Activated naive CD8-positive, alpha-beta T cell (primary cell): Measurements from ENCODE around the gene FOXN3.
"Not testable (repeated sequence)": the region's sequence is repeated elsewhere in the genome, so short reads cannot be mapped to it uniquely, and the experiment has no call there.

Experiments
- H3K27ac Mint-ChIP-seq: one replicate; pipeline ENCODE4 v1.8.0; 2021; ENCODE audit warnings: mixed read lengths
- H3K27me3 Mint-ChIP-seq: one replicate; pipeline ENCODE4 v1.8.0; 2021; ENCODE audit warnings: mixed read lengths
- H3K36me3 Mint-ChIP-seq: one replicate; pipeline ENCODE4 v1.8.0; 2021; ENCODE audit warnings: mixed read lengths
- H3K4me1 Mint-ChIP-seq: one replicate; pipeline ENCODE4 v1.8.0; 2021; ENCODE audit warnings: low read depth, mixed read lengths
- H3K4me3 Mint-ChIP-seq: one replicate; pipeline ENCODE4 v1.8.0; 2021; ENCODE audit warnings: mild to moderate bottlenecking, mixed read lengths
- H3K9me3 Mint-ChIP-seq: one replicate; pipeline ENCODE4 v1.8.0; 2021; ENCODE audit warnings: low read depth, mixed read lengths

The FOXN3 gene

GRCh38 chr14:89136587-89136986 lies 280.4 kb downstream of the FOXN3 start:
- H3K4me1 Mint-ChIP-seq, result peaks cover 8% of the 10 kb centered on the region

GRCh38 chr14:89134640-89135039 lies 282.4 kb downstream of the FOXN3 start:
- Mint-ChIP-seq H3K27ac (no peak overlapping the region), H3K4me1 (no peaks in the 10 kb centered on the region), H3K4me3 (no peak overlapping the region), H3K27me3 (no peaks in the 10 kb centered on the region), H3K9me3 (peaks cover 15% of the 10 kb centered on the region), H3K36me3 (peaks cover 8% of the 10 kb centered on the region)

More at GRCh38 chr14:89136587-89136986, 280.4 kb downstream of the FOXN3 start:
- no peak overlapping the region for H3K27ac Mint-ChIP-seq
- H3K27me3 Mint-ChIP-seq, result peaks cover 1% of the 10 kb centered on the region
- peaks cover 8% of the 10 kb centered on the region for H3K36me3 Mint-ChIP-seq
- H3K9me3 Mint-ChIP-seq, result peaks cover 15% of the 10 kb centered on the region
- H3K4me3 Mint-ChIP-seq, result no peak overlapping the region

GRCh38 chr14:89131004-89131750 lies 285.9 kb downstream of the FOXN3 start:
- no peak overlapping the region for H3K27ac Mint-ChIP-seq

GRCh38 chr14:89129570-89129969 lies 287.5 kb downstream of the FOXN3 start:
- Mint-ChIP-seq H3K27me3 (no peaks in the 10 kb centered on the region), H3K9me3 (no peaks in the 10 kb centered on the region), H3K36me3 (no peaks in the 10 kb centered on the region), H3K4me1 (no peaks in the 10 kb centered on the region), H3K27ac (no peak overlapping the region), H3K4me3 (no peak overlapping the region)

More at GRCh38 chr14:89131004-89131750, 285.9 kb downstream of the FOXN3 start:
- H3K36me3 Mint-ChIP-seq, result peaks cover 6% of the 10 kb centered on the region
- no peaks in the 10 kb centered on the region for H3K27me3 Mint-ChIP-seq
- H3K9me3 Mint-ChIP-seq, result peaks cover 11% of the 10 kb centered on the region
- no peaks in the 10 kb centered on the region for H3K4me1 Mint-ChIP-seq
- no peak overlapping the region for H3K4me3 Mint-ChIP-seq

- Mint-ChIP-seq H3K4me3 (no peak overlapping the region), H3K9me3 (no peaks in the 10 kb centered on the region), H3K36me3 (no peaks in the 10 kb centered on the region), H3K27ac (no peak overlapping the region), H3K27me3 (no peaks in the 10 kb centered on the region), H3K4me1 (no peaks in the 10 kb centered on the region)
Observed at GRCh38 chr14:89128311-89129026, 288.6 kb downstream of the FOXN3 start.

- H3K9me3 Mint-ChIP-seq, result no peaks in the 10 kb centered on the region
- no peaks in the 10 kb centered on the region for H3K27me3 Mint-ChIP-seq
- H3K36me3 Mint-ChIP-seq, result no peaks in the 10 kb centered on the region
- no peaks in the 10 kb centered on the region for H3K4me1 Mint-ChIP-seq
- H3K27ac Mint-ChIP-seq, result no peak overlapping the region
- H3K4me3 Mint-ChIP-seq, result no peak overlapping the region
Observed at GRCh38 chr14:89126461-89126860, 290.6 kb downstream of the FOXN3 start.

- no peak overlapping the region for H3K4me3 Mint-ChIP-seq
- H3K27ac Mint-ChIP-seq, result no peak overlapping the region
- H3K9me3 Mint-ChIP-seq, result no peaks in the 10 kb centered on the region
- H3K36me3 Mint-ChIP-seq, result no peaks in the 10 kb centered on the region
- H3K4me1 Mint-ChIP-seq, result no peaks in the 10 kb centered on the region
- H3K27me3 Mint-ChIP-seq, result no peaks in the 10 kb centered on the region
Observed at GRCh38 chr14:89125216-89125615, 291.8 kb downstream of the FOXN3 start.

GRCh38 chr14:89123851-89124250 lies 293.2 kb downstream of the FOXN3 start:
- H3K36me3 Mint-ChIP-seq, result no peaks in the 10 kb centered on the region
- no peaks in the 10 kb centered on the region for H3K9me3 Mint-ChIP-seq
- no peak overlapping the region for H3K27ac Mint-ChIP-seq
- H3K4me1 Mint-ChIP-seq, result no peaks in the 10 kb centered on the region
- H3K4me3 Mint-ChIP-seq, result no peak overlapping the region
- H3K27me3 Mint-ChIP-seq, result no peaks in the 10 kb centered on the region

- Mint-ChIP-seq H3K36me3 (no peaks in the 10 kb centered on the region), H3K4me3 (no peak overlapping the region), H3K27ac (no peak overlapping the region), H3K9me3 (no peaks in the 10 kb centered on the region), H3K4me1 (no peaks in the 10 kb centered on the region), H3K27me3 (no peaks in the 10 kb centered on the region)
Observed at GRCh38 chr14:89123215-89123614, 293.8 kb downstream of the FOXN3 start.

GRCh38 chr14:89121968-89122620 lies 294.9 kb downstream of the FOXN3 start:
- no peaks in the 10 kb centered on the region for H3K4me1 Mint-ChIP-seq
- H3K9me3 Mint-ChIP-seq, result no peaks in the 10 kb centered on the region
- H3K4me3 Mint-ChIP-seq, result no peak overlapping the region
- no peak overlapping the region for H3K27ac Mint-ChIP-seq
- no peaks in the 10 kb centered on the region for H3K27me3 Mint-ChIP-seq
- H3K36me3 Mint-ChIP-seq, result no peaks in the 10 kb centered on the region

GRCh38 chr14:89117012-89117411 lies 300.0 kb downstream of the FOXN3 start:
- no peak overlapping the region for H3K4me3 Mint-ChIP-seq
- peaks cover 5% of the 10 kb centered on the region for H3K27me3 Mint-ChIP-seq
- no peaks in the 10 kb centered on the region for H3K36me3 Mint-ChIP-seq
- no peak overlapping the region for H3K27ac Mint-ChIP-seq
- H3K9me3 Mint-ChIP-seq, result no peaks in the 10 kb centered on the region
- no peaks in the 10 kb centered on the region for H3K4me1 Mint-ChIP-seq

GRCh38 chr14:89114109-89114508 lies 302.9 kb downstream of the FOXN3 start:
- H3K27me3 Mint-ChIP-seq, result peaks cover 5% of the 10 kb centered on the region
- peaks cover 5% of the 10 kb centered on the region for H3K36me3 Mint-ChIP-seq
- no peaks in the 10 kb centered on the region for H3K4me1 Mint-ChIP-seq
- H3K4me3 Mint-ChIP-seq, result no peak overlapping the region
- H3K9me3 Mint-ChIP-seq, result no peaks in the 10 kb centered on the region
- H3K27ac Mint-ChIP-seq, result no peak overlapping the region

- peaks cover 5% of the 10 kb centered on the region for H3K36me3 Mint-ChIP-seq
- no peak overlapping the region for H3K27ac Mint-ChIP-seq
- no peak overlapping the region for H3K4me3 Mint-ChIP-seq
- peaks cover 7% of the 10 kb centered on the region for H3K27me3 Mint-ChIP-seq
- no peaks in the 10 kb centered on the region for H3K9me3 Mint-ChIP-seq
- no peaks in the 10 kb centered on the region for H3K4me1 Mint-ChIP-seq
Observed at GRCh38 chr14:89112720-89113119, 304.3 kb downstream of the FOXN3 start.

GRCh38 chr14:89111766-89112543 lies 305.1 kb downstream of the FOXN3 start:
- H3K27ac Mint-ChIP-seq, H3K4me3 Mint-ChIP-seq, H3K9me3 Mint-ChIP-seq, H3K27me3 Mint-ChIP-seq, H3K36me3 Mint-ChIP-seq, H3K4me1 Mint-ChIP-seq: not testable (repeated sequence)

GRCh38 chr14:89111232-89111631 lies 305.8 kb downstream of the FOXN3 start:
- not testable (repeated sequence) for H3K27me3 Mint-ChIP-seq

More at GRCh38 chr14:89111232-89111631, 305.8 kb downstream of the FOXN3 start:
- H3K27ac Mint-ChIP-seq, H3K4me3 Mint-ChIP-seq, H3K36me3 Mint-ChIP-seq, H3K9me3 Mint-ChIP-seq, H3K4me1 Mint-ChIP-seq: not testable (repeated sequence)
